Activated T-helper 2 cell treated with anti-CD3 and anti-CD28 coated beads, Interferon-gamma antibody, Interleukin-2, Interleukin-4, amounts not matched to agents 10 μg/mL and 5 μg/mL and 100 μg/mL, durations not matched to agents 14 hours and 24 hours and 36 hours (primary cell): ENCODE results near the gene EIF2D. TPM values are rescaled to one million over a fixed set of nuclear protein-coding genes. Genes with fewer than 3 reads are reported as not detected.

Source experiments
- DNase-seq: peaks from one replicate; pipeline ENCODE4 v3.0.0; 2021; ENCODE audit warnings: low spot score
- H3K27ac Mint-ChIP-seq: one replicate; pipeline ENCODE4 v1.8.0; 2021; ENCODE audit warnings: mixed read lengths
- H3K27me3 Mint-ChIP-seq: one replicate; pipeline ENCODE4 v1.8.0; 2021; ENCODE audit warnings: low read depth, mixed read lengths
- H3K36me3 Mint-ChIP-seq: one replicate; pipeline ENCODE4 v1.8.0; 2021; ENCODE audit warnings: low read depth, mixed read lengths
- H3K4me1 Mint-ChIP-seq: one replicate; pipeline ENCODE4 v1.8.0; 2021; ENCODE audit warnings: low read depth, mixed read lengths
- H3K4me3 Mint-ChIP-seq: one replicate; pipeline ENCODE4 v1.8.0; 2021; ENCODE audit warnings: low read depth, mild to moderate bottlenecking, moderate library complexity, mixed read lengths
- H3K9me3 Mint-ChIP-seq: one replicate; pipeline ENCODE4 v1.8.0; 2021; ENCODE audit warnings: mixed read lengths
- intact Hi-C: fragments of 100-400 bp; cut with micrococcal nuclease; formaldehyde crosslinking; loops from one replicate; pipeline ENCODE4 v1.15.1; 2023
- total RNA-seq: library from RNA; stranded (reverse); gene quantifications from 2 replicates; pipeline ENCODE4 v1.2.3, GENCODE V29; 2022

EIF2D gene
- total RNA-seq, 1 donor from 2014 or later = 72.7 TPM

DNA sequence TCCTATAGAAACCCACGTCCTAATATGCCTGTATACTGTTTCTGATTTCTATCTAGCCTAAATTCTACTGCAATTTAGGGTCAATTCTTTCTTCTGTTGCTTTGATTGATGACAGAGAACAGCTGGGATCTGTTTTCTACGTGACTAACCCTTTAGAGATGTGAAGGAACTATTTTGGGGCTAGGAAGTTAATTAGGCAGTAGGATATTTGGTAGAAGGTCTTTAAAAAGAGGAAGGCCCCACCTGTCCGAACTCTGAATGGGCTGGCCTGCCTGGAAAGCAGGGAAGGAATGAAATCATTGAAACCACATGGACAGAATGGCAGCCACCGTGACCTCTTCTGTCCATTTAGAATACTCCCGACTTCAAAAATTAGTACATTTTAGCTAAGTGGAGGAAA is 21.0 kb downstream of the EIF2D start:
- no peaks in the 10 kb centered on the region for H3K27me3 Mint-ChIP-seq
- H3K27ac Mint-ChIP-seq = peak overlapping the region; percentile 97
- H3K36me3 Mint-ChIP-seq = peaks cover 86% of the 10 kb centered on the region
- DNase-seq = no peak
- peaks cover 59% of the 10 kb centered on the region for H3K4me1 Mint-ChIP-seq
- H3K9me3 Mint-ChIP-seq = no peaks in the 10 kb centered on the region
- intact Hi-C loops = loop anchor here (2.0 kb wide), 2 partner anchors 16 to 46 kb away; no protein-coding TSS in a partner anchor
- H3K4me3 Mint-ChIP-seq = no peak overlapping the region

DNA sequence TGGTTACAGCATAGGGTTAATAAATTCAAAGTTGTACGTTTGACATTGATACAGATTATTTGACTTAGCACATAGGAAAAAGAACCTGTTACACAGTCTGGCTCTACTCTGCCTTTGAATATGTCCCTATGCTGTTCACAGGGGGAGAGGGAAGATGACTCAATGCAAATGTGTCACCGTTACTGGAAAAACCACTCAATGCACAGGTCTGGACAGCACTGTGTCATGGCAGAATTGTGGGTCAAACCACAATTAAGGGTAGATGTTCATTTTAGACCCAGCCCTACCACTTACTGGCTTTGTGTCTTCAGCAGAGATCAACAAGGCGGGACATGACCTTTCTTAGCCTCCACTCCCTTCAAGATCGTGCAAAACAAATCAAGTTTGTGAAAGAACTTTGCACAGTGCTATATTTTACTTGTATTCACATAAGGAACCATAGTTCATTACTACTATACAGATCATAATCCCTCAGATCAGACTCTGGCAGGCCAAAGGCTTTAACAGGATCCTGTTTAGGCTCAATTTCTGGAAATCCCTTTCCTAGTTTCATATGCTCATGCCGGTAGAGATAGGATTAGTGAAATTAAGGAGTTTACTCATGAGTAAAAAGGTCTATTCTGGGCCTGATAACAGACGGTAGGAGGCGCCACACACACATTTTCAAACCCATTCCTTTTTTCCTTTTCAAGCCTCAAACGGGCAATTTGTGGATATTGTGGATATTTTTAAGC is 22.1 kb downstream of the EIF2D start:
- H3K27ac Mint-ChIP-seq = peak overlapping the region; percentile 97
- no peaks in the 10 kb centered on the region for H3K27me3 Mint-ChIP-seq
- peaks cover 65% of the 10 kb centered on the region for H3K4me1 Mint-ChIP-seq
- no peaks in the 10 kb centered on the region for H3K9me3 Mint-ChIP-seq
- peaks cover 86% of the 10 kb centered on the region for H3K36me3 Mint-ChIP-seq
- peak overlapping the region; percentile 62 for H3K4me3 Mint-ChIP-seq
- peak; percentile 62 for DNase-seq
- intact Hi-C loops = loop anchor here (1.0 to 2.0 kb wide), 6 partner anchors 10 to 86 kb away; no protein-coding TSS in a partner anchor

DNA sequence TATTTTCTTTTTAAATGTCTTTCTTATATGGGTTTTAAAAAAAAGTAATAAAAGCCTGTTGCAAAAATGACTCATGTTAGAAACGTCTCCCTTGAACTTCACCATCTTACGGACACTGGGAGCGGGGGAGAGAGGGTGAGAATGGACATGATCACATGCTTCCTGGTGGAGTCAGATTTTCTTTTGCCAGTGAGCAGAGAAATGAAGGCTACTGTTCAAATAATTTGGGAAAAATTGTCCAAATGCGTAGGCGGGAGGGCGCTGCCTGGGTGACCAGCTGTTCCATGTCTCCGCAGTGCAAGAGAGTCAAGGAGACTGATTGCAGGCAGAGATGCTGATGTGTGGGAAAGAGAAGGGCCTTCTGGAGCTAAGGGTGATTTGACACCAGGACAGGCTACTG is 23.1 kb downstream of the EIF2D start:
- no peaks in the 10 kb centered on the region for H3K9me3 Mint-ChIP-seq
- H3K4me1 Mint-ChIP-seq = peaks cover 66% of the 10 kb centered on the region
- H3K4me3 Mint-ChIP-seq = peak overlapping the region; percentile 33
- intact Hi-C loops = no loop called here
- H3K27me3 Mint-ChIP-seq = no peaks in the 10 kb centered on the region
- H3K27ac Mint-ChIP-seq = peak overlapping the region; percentile 97
- H3K36me3 Mint-ChIP-seq = peaks cover 88% of the 10 kb centered on the region
- DNase-seq = no peak

DNA sequence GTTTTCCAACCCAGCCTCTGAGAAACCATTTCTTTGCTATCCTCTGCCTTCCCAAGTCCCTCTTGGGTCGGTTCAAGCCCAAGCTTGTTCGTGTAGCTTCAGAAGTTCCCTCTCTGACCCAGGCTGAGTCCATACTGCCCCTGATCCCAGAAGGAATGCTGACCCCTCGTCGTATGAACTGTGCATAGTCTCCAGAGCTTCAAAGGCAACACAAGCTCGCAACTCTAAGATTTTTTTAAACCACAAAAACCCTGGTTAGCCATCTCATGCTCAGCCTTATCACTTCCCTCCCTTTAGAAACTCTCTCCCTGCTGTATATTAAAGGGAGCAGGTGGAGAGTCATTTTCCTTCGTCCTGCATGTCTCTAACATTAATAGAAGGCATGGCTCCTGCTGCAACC is 23.8 kb downstream of the EIF2D start:
- Mint-ChIP-seq H3K36me3 (peaks cover 92% of the 10 kb centered on the region), H3K27me3 (no peaks in the 10 kb centered on the region), H3K4me3 (no peak overlapping the region), H3K27ac (peak overlapping the region; percentile 97), H3K9me3 (no peaks in the 10 kb centered on the region), H3K4me1 (peaks cover 71% of the 10 kb centered on the region)
- intact Hi-C loops = no loop called here
- no peak for DNase-seq

DNA sequence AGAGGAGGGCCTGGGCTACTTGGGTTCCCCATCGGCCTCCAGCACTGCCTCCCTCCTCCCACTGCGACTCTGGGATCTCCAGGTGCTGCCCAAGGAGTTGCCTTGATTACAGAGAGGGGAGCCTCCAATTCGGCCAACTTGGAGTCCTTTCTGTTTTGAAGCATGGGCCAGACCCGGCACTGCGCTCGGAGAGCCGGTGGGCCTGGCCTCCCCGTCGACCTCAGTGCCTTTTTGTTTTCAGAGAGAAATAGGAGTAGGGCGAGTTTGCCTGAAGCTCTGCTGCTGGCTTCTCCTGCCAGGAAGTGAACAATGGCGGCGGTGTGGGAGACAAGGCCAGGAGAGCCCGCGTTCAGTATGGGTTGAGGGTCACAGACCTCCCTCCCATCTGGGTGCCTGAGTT is 24.4 kb downstream of the EIF2D start:
- Mint-ChIP-seq H3K4me3 (no peak overlapping the region), H3K9me3 (no peaks in the 10 kb centered on the region), H3K4me1 (peaks cover 77% of the 10 kb centered on the region), H3K27me3 (no peaks in the 10 kb centered on the region), H3K36me3 (peaks cover 94% of the 10 kb centered on the region), H3K27ac (peak overlapping the region; percentile 97)
- no peak for DNase-seq
- intact Hi-C loops = no loop called here

DNA sequence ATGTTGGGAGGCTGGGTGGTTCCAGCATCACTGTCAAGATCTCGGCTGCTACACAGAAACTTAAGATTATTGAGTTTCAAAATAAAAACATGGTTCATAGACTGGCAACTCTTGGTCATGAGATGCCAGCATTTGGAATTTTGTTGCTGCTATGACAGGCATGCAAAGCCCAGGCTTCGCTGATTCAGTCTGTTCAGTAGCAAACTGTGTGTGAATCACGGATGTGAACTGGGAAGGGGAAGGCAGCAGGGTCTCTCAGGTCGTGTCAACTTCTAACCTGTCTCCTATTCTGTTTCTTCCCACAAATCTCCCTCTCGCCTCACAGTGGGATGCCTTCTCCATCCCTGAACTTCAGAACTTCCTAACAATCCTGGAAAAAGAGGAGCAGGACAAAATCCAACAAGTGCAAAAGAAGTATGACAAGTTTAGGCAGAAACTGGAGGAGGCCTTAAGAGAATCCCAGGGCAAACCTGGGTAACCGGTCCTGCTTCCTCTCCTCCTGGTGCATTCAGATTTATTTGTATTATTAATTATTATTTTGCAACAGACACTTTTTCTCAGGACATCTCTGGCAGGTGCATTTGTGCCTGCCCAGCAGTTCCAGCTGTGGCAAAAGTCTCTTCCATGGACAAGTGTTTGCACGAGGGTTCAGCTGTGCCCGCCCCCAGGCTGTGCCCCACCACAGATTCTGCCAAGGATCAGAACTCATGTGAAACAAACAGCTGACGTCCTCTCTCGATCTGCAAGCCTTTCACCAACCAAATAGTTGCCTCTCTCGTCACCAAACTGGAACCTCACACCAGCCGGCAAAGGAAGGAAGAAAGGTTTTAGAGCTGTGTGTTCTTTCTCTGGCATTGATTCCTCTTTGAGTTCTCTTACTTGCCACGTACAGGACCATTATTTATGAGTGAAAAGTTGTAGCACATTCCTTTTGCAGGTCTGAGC is 25.5 kb downstream of the EIF2D start:
- Mint-ChIP-seq H3K4me3 (no peak overlapping the region), H3K9me3 (no peaks in the 10 kb centered on the region), H3K36me3 (peaks cover 93% of the 10 kb centered on the region), H3K4me1 (peaks cover 79% of the 10 kb centered on the region), H3K27me3 (no peaks in the 10 kb centered on the region), H3K27ac (peak overlapping the region; percentile 97)
- DNase-seq = no peak
- intact Hi-C loops = no loop called here

DNA sequence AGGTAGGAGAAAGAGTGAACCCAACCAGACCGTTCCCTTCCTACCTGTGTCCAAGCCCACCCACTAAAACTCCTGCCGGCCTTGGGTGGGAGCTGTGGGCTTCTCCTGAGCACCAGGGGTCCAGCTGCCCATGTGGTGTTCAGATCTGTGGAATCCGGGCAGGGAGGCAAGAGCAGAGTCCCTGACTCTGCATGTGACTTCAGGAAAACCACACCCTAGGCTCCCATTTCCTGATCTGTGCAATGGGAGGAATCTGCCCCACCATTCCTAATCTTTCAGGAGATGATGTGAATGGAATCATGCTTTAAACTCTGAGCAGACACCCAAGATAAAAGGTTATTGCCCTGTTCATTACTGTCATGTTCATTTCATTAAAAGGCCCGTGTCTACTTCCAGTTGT is 27.6 kb downstream of the EIF2D start:
- H3K9me3 Mint-ChIP-seq = no peaks in the 10 kb centered on the region
- H3K4me3 Mint-ChIP-seq = no peak overlapping the region
- H3K4me1 Mint-ChIP-seq = peaks cover 80% of the 10 kb centered on the region
- H3K27ac Mint-ChIP-seq = peak overlapping the region; percentile 68
- peaks cover 96% of the 10 kb centered on the region for H3K36me3 Mint-ChIP-seq
- intact Hi-C loops = loop anchor here (5.0 kb wide), 1 partner anchor 107 kb away; no protein-coding TSS in a partner anchor
- no peaks in the 10 kb centered on the region for H3K27me3 Mint-ChIP-seq
- DNase-seq = no peak

DNA sequence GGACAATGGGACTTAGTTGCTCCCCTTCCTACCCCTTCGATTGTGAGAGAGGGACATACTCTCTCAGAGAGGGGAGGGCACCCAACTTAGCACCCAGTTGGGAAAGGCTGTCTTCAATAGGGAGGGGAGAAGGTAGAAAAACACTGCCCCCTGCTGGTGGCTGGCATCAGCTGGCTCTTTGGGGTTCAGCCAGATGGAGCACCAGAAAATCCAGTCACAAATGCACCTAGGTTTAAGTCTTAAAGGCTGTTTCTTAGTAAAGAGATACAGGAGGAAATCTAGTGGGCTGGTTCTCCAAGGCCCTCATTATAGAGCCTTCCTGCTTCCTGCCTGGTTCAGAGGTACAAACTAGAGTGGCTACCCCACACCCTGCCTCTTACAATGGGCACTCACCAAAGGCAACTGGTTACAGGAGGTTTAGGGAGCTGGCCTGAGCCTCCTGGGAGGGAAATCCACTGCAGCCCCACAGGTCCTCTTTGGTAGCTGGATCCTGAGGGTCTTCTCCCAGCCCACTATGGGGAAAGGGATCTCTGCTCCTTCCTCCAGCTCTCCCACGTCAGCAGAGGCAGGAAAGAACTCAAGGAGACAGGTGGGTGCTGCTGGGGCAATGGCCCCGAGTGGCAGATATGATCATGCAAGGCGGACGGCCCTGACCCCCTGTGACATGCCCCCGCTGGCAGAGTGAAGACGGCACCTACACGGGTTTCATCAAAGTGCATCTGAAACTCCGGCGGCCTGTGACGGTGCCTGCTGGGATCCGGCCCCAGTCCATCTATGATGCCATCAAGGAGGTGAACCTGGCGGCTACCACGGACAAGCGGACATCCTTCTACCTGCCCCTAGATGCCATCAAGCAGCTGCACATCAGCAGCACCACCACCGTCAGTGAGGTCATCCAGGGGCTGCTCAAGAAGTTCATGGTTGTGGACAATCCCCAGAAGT is 28.3 kb downstream of the EIF2D start:
- DNase-seq = peak; percentile 69
- peaks cover 81% of the 10 kb centered on the region for H3K4me1 Mint-ChIP-seq
- H3K36me3 Mint-ChIP-seq = peaks cover 98% of the 10 kb centered on the region
- no peaks in the 10 kb centered on the region for H3K9me3 Mint-ChIP-seq
- intact Hi-C loops = loop anchor here (1.0 to 5.0 kb wide), 4 partner anchors 25 to 107 kb away; partner anchors contain the start of gene RASSF5
- peak overlapping the region; percentile 98 for H3K27ac Mint-ChIP-seq
- H3K4me3 Mint-ChIP-seq = peak overlapping the region; percentile 77
- no peaks in the 10 kb centered on the region for H3K27me3 Mint-ChIP-seq

DNA sequence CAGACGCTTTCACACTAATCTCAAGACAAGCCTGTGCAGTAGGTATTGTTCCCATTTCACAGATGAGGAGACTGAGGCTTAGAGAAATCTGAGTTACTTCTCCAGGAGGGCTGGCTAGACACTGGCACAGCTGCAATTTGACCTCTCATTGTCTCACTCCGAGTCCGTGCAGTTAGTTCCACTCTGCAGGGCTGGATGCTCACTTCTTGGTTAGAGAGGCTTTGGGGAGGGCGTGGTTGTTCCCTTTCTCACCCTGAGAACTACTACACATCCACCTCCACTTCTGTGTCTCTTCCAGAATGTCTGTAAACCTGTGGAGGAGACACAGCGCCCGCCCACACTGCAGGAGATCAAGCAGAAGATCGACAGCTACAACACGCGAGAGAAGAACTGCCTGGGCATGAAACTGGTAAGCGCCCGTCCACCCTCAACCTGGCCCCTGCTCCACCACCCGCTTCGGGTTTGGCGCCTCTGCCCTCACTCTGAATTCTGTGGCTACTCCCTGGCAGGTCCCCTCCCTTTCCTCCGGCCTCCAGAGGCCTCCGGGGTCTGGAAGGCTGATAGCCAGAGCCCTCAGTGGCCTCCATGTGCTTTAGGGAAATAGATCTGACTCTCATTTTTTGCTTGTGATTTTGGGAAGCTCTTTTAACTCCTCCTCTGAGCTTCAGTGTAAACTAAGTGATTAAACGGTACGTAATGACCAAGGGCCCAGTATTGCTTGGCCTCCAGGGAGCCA is 29.1 kb downstream of the EIF2D start:
- peaks cover 83% of the 10 kb centered on the region for H3K4me1 Mint-ChIP-seq
- intact Hi-C loops = loop anchor here (1.0 to 5.0 kb wide), 4 partner anchors 24 to 106 kb away; partner anchors contain the start of gene RASSF5
- no peaks in the 10 kb centered on the region for H3K9me3 Mint-ChIP-seq
- peak overlapping the region; percentile 98 for H3K27ac Mint-ChIP-seq
- peaks cover 98% of the 10 kb centered on the region for H3K36me3 Mint-ChIP-seq
- H3K27me3 Mint-ChIP-seq = no peaks in the 10 kb centered on the region
- no peak for DNase-seq
- H3K4me3 Mint-ChIP-seq = peak overlapping the region; percentile 77

DNA sequence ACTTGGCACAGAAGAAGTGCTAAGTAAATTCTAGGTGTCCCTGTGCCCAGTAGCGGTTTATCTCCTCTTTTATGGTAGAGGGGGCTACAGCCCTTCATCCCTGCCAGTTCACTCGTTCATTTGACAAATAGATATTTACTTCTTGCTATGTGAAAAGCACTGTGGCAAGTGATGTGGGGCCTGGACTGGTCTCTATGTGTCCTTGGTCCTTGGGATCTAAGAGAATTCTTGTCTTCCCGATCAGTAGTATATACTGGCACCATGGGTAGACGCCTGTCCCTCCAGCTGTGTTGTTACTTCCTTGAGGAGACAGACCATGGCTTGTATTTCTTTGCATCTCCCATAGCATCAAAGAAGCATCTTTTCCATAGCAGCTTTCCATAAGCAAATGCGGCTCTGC is 29.7 kb downstream of the EIF2D start:
- Mint-ChIP-seq H3K27me3 (no peaks in the 10 kb centered on the region), H3K36me3 (peaks cover 98% of the 10 kb centered on the region), H3K4me1 (peaks cover 83% of the 10 kb centered on the region), H3K9me3 (no peaks in the 10 kb centered on the region), H3K27ac (peak overlapping the region; percentile 98), H3K4me3 (peak overlapping the region; percentile 77)
- no peak for DNase-seq
- intact Hi-C loops = loop anchor here (2.0 to 5.0 kb wide), 2 partner anchors 76 to 105 kb away; partner anchors contain the start of gene RASSF5

DNA sequence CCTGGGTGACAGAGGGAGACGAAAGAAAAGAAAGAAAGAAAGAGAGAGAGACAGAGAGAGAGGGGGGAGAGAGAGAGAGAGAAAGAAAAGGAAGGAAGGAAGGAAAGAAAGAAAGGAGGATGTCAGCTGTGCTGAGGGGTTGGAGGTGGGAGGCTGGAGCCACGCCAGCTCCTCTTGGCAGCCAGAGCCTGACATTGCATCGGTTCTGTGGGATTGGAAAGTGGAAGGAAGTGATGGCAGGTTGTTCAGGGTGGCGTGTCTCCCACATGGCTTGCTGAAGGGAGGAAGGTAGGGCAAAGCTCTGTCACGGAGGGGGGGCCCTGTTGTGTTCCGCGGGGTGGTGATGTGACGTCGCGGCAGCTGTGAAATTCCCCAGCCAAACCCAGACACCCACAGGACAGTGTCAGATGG is 30.7 kb downstream of the EIF2D start:
- DNase-seq = no peak
- no peaks in the 10 kb centered on the region for H3K9me3 Mint-ChIP-seq
- H3K27me3 Mint-ChIP-seq = no peaks in the 10 kb centered on the region
- H3K4me1 Mint-ChIP-seq = peaks cover 83% of the 10 kb centered on the region
- peaks cover 95% of the 10 kb centered on the region for H3K36me3 Mint-ChIP-seq
- H3K4me3 Mint-ChIP-seq = peak overlapping the region; percentile 79
- H3K27ac Mint-ChIP-seq = peak overlapping the region; percentile 98
- intact Hi-C loops = loop anchor here (5.0 kb wide), 1 partner anchor 104 kb away; no protein-coding TSS in a partner anchor
